Skin epidermis (tissue), 12 donors: ENCODE results near the gene FHOD1.

Source experiments
- H3K27ac ChIP-seq, 21 experiments: fragments of 200-600 bp; sonication (generic) in 11 of 21; one replicate each; pipeline ENCODE4 v1.5.0; 2020; ENCODE audit warnings: mild to moderate bottlenecking in 3 of 21, inconsistent platforms in 2 of 21, moderate library complexity in 2 of 21
- H3K4me3 ChIP-seq, 7 experiments: fragments of 200-600 bp; sonication (generic) in 2 of 7; one replicate each; pipeline ENCODE4 v1.5.0; 2020; ENCODE audit warnings: inconsistent platforms in 2 of 7, mild to moderate bottlenecking in 2 of 7, moderate library complexity in 1 of 7

Gene FHOD1

DNA sequence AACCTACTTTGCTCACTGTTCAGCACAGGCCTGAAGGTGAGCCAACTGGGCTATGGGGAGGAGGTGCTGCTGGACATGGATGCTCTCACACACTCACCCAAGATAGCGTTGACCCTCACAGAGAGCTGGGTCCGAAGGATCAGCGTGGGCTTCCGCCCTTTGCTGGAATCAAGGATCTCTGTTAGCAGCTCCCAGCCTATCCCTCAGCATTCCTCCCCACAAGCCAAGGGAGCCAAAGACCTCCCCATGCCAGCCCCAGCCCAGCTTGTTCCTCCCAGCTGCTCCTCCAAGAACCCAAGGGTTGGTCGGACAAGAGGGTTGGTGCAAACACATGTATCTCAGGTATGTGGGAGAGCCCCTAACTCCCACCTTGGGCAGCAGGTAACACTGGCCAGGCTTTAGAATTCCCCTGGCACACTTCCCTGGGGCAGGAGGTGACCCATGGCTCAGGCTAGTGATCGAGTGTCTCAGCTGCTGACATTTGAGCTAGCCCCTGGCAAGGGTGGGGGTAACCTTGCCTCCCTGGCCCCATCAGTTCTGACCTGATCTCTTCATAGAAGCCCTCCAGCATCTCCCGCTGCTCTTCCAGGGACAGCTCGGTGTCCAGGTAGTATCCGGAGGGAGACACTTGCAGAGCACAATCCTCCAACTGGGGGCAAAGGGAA, 8.3 kb downstream of the FHOD1 start:
- Histone ChIP-seq H3K27ac (no peak overlapping the region), H3K4me3 (no peak overlapping the region)

DNA sequence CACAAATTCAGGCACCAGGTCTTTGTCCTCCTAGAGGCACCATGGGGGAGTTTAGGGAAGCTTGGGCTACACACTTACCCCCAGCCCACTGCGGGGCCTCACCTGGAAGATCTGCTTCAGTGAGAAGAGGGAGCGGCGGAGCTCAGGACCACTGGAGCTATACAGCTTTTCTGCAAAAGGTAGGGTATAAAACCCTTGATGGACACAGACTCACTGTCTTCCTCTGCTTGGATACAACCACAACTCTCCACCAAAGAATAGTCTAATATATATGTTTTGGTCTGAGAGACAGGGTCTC, 9.1 kb downstream of the FHOD1 start:
- Histone ChIP-seq H3K27ac (no peak overlapping the region), H3K4me3 (no peak overlapping the region)

DNA sequence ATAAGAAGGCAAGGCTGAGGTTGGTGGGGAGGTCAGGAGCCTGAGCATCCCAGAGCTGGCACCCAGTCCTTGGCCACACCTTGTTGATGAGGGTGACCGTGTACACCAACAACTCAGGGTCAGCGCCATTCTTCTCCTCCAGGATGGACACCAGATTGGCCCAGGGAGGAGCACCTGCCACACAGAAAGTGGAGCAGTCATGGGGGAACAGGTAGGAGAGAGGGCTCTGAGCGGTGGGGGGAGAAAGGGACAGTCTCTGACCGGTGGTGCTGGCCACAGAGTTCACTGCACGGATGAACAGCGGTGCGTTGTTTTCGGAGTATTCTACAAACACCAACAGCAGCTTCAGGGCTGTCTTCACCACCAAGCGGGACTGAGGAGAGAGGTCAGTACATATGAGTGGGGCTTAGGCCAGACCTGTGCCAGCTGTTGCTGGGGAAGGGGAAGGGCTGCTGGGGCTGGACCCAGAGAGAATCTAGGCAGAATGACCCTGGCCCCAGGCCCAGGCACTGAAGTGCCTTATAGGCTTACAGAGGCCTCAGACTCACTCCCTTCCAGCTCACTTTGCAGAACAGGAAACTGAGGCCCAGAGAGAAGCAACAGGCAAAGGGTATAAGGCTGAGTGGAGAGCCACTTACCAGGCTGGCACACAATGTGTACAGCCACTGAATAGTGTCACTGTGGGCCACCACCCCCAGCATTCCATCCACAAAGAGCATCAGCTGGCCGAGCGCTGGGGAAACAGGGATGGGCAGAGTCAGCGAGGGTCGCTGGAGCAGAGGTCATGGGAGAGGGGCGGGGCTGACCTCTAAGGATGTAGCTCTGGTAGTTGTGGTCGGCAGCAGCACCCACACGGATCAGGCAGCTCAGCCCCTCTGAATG, 9.6 kb downstream of the FHOD1 start:
- Histone ChIP-seq H3K4me3 (peak overlapping the region in 1 of 7 experiments; percentile 1), H3K27ac (peak overlapping the region in 3 of 21 experiments; percentile 17 to 80 (median 17))

DNA sequence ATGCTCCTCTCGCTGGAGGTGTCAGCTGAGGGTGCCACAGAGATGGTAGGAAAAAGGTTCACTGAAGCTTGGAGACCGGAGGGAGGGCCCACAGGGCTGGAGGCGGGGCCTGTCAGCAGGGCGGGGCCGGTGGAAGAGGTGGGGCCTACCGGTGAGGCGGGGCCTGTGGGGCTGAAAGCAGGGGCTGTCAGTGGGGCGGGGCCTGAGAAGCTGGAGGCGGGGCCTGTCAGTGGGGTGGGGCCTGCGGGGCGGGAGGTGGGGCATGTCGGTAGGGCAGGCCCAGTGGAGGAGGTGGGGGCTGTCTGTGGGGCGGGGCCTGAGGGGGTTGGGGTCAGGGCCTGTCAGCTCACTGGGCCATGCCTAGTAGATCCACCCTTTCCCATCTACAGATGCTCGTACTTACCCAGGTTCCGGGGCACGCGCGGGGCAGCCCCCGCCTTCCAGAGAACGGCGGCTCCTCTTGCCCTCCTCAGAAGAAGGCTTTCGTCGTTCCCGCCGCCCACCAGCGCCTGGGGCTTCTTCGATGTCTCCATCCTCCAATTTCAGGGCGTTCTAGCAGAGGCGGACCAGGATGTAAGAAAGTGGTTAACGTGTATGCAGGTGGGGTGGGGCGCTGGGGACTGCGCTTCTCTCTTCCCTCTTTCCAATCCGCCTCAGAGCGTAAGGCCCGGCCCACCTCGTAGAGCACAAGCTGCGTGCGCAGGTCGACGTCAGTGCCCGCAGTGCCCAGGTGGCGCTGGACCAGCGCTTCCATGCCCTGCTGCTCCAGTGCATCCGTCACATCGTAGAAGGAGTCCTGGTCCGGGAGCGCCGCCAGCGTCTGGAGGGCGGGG, 10.5 kb downstream of the FHOD1 start:
- Histone ChIP-seq H3K27ac (peak overlapping the region in 16 of 21 experiments; percentile 5 to 83 (median 72)), H3K4me3 (peak overlapping the region in 2 of 7 experiments; percentile 11 to 13)

DNA sequence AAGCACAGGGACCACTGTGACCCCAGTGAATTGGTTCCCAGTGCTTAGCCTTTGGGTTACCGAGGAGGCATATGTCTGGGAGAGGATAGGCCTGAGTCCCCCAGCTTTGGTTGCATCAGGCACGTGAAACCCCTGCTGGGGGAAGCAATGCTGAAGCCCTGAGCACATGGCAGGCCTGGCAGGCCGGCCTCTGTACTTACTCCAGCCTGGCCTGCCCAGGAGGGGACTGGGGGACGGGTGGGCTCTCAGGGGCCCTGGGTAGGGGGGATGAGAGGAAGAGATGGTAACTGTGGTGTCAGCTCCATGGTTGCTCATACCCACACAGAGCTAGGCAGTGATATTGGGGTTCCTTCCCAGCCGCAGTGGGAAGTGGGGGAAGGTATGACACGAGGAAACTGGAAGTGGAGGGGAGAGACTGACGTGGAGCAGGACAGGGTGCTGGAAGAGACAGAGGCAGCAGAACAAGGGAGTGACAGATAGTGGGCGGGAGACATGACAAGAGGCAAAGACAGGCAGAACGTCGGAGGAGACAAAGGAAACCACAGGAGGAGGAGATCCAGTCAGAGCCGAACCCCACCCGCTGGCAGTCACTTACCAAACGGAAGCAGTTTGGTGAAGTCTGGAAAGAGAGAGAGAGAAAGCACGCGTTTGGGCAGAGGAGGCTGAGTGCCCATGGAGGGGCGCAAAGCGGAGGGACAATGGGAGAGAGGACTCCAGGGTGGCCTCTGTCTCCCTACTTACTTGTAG, 11.3 kb downstream of the FHOD1 start:
- peak overlapping the region in 19 of 21 experiments; percentile 5 to 83 (median 67) for H3K27ac ChIP-seq
- peak overlapping the region in 1 of 7 experiments; percentile 11 for H3K4me3 ChIP-seq

DNA sequence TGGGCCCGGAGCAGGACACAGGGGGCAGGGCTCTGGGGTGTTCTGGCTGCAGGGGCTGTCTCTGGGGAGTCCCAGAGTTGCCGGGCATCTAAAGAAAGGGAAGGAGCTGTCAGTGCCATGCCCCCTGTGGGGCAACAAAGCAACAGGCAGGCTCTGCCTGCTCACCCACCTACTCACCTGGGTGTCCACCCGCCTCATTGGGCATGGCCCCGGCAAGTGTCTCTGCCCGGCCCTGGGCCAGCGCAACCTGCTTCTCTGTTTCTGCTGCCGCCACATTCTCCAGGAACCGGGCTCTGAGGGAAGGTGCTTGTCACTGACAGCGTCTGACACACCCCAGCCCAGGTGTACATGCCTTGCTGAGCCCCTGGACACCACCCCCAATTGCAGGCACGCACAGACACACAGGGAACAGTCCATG, 13.1 kb downstream of the FHOD1 start:
- no peak overlapping the region for H3K27ac ChIP-seq

DNA sequence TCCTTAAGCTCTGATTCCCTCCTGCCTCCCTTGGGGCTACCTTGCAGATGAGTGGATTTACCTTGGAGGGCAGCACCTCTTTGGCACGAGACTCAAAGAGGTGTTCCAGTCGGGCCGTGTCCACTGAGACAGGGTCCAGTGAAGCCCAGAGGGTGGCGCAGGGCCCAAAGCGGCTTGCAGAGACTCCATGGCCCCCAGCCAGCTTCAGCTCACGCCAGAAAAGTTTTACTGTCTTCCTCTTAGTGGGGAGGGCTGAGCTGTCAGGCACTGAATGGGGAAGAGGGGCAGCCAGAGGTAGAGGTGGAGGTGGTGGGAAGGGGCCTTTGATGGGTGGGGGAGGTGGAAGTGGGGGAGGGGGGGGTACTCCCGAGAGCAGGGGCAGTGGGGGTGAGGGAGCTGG, 13.7 kb downstream of the FHOD1 start:
- Histone ChIP-seq H3K4me3 (no peak overlapping the region), H3K27ac (no peak overlapping the region)

More for the DNA sequence above, 13.1 kb downstream of the FHOD1 start:
- H3K4me3 ChIP-seq = no peak overlapping the region

DNA sequence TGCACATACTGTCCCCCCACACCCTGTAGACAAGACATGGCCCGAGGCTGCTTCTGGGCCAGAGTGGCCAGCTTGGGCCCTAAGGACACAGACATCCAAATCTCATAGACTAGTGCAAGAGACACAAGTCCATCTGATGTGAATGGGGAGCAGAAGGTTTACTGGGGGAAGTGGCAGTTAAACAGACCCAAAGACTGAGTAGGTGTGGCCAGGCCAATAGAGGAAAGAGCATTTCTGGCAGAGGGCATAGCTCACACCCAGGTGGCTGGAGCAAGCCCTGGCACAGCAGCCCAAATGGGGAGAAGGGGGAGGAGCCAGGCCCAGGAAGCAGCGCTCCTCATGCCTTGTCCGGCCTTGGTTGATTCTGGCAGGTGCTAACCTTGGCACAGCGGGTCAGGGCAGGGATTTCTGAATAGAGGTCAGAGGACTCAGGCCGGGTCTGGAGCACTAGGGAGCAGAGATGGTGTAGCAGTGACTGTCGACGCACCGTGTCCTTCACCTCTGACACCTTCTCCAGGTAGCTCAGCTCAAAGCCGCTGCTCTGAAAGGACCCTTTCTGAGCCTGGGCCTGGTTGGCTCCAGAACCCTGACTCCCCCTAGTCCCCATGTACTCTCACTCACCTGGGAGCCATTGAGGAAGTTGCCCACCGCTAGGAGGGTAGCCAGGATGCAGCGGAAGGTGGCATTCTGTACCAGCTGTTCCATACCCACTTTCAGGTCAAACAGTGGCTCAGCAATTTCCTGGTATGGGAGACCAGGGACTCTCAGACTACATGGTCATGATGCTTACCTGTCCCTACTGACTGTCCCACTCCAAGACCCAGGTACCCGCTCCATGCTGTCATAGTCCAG, 16.2 kb downstream of the FHOD1 start:
- Histone ChIP-seq H3K4me3 (no peak overlapping the region), H3K27ac (no peak overlapping the region)

DNA sequence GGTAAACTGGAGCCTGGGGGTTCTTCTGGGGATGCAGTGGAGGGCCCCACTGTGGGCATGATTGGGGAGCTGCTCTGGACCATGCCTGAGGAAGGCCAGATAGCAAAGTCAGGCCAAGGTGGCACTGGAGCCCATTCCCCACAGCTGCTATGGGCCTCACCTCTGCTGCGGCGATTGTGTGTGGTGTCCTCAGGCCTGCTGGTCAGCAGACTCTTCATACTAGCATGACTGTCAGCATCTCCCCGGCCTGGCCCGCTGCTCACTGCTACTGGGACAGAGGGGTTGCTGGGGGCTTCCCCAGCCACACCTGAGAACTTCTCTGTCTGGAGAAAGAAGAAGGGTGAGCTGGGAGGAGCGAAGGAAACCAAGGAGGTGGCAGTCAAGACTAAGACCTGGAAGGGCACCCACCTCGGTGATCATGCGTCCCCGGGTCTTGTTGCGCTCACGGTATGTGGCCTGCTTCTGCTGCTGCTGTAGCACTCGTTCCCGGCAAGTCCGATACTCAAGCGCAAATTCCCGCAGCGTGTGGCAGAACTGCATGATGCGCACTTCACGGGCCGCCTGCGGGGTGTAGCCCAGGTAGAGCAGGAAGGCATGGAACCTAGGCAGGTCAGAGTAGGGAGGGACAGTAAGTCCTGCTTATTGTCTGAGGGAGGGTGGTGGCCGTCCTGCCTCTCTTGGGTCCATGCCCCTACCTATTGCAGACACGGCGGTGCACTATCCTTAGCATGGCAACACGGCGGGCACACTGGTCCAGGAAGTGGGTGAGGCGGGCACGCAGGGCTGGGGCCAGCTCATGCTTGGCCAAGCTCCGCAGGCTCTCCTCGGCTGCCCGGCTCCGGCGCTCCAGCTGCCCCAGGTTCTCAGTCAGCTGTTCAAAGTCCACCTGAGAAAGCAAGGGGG, 17.1 kb downstream of the FHOD1 start:
- H3K27ac ChIP-seq = no peak overlapping the region
- H3K4me3 ChIP-seq = no peak overlapping the region

DNA sequence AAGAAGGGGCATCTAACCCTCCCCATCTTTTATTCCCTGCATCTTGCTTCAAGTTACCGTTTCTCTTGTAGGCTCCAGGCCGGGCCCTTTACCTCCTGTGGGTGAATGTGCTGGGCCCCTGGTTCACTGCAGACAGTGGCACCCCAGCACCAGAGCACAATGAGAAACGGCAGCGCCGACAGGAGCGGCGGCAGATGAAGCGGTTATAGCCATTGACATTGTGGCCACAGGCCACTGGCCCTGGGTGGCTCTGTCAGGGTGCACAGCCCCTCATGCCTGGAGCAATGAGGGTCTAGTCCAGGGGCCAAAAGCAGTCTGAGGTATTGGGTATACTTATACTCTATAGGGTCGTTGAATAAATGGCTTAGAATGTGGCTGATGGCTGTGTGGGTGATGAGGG, 18.4 kb downstream of the FHOD1 start:
- Histone ChIP-seq H3K4me3 (no peak overlapping the region), H3K27ac (no peak overlapping the region)

DNA sequence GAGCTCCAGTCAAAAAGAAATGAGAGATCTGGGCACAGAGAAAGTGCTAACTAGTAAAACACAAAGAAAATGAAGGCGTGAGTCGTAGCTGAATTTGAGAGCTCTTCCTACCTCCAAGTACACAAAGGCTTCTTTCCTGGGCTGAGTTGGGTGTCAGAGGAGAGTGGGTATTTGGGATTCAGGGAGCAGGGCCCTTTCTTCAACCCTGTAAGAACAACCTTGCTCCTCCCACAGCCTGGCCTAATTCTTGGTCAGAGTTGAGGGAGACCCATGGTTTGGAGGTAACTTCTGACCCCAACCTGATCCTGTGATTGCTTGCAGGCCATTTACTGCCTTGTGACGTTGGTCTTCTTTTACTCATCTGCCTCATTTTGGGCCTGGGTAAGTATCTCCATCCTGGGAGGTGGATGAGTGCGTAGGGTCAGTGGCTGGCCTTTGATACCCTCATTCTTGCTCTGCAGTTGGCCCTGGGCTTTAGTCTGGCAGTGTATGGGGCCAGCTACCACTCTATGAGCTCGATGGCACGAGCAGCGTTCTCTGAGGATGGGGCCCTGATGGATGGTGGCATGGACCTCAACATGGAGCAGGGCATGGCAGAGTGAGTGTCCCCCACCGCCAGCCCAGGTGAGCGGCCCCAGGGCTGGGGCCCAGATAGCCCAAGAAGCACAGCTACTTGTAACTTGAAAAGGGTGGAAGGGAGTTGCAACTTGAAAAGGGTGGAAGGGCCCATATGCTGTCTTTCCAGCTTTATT, 19.1 kb downstream of the FHOD1 start:
- H3K27ac ChIP-seq = peak overlapping the region in 4 of 21 experiments; percentile 86 to 92 (median 90)

DNA sequence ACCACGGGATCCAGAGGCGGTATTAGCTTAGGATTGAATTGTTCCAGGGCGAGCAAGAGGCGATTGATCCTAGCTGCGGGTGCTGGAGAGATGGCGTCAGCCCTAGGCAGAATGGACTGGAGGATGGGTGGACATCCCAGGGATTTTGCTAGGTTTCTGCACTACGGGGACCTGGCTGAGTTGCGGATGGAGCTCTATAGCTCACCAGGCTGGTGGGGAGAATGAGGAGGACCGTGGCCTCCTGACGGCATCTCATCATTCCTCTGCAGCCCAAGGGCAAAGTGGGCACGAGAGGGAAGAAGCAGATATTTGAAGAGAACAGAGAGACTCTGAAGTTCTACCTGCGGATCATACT, 19.7 kb downstream of the FHOD1 start:
- Histone ChIP-seq H3K27ac (peak overlapping the region in 20 of 21 experiments; percentile 61 to 93 (median 86)), H3K4me3 (peak overlapping the region; percentile 74 to 100 (median 95))

More for the DNA sequence above, 19.1 kb downstream of the FHOD1 start:
- peak overlapping the region in 5 of 7 experiments; percentile 82 to 99 (median 95) for H3K4me3 ChIP-seq

DNA sequence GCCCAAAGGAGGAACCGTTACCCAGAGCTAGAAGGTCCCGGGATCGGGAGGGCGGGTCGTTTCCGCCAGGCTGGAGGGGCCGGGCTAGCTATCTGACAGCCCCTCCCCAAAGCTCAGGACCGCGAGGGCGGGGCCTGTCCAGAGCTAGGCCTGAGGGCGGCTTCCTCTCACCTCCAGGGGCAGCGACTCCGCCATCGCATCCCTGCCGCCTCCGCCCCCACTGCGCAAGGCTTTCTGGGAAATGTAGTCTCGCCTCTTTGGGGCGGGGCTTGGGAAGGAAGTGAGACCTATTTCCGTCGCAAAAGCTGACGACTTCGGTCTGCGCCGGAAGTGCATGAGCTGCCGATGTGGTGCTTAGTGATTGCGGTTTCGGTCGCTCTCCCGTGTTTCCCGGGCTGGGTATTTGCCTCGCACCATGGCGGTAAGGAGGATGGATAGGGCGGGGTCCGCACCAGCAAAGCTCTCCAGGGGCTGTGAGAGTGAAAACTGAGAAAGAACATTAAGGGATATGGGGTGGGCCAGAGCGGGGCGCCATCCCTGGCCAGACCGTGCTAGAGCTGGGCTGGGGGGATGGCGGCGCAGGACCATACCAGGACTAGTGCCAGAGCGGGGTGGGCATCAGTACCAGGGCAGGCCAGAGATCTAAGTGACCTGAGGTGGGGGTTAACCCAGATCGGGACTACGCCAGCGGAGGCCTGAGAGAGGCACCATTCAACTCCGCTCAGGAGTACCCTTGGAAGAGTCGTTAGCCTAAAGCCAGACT, 20.3 kb downstream of the FHOD1 start, which contains the start of gene TMEM208:
TSS of gene TMEM208 (plus strand) at position 327 of the 763 bp plus-strand sequence. CDS start at position 416, 89 bp downstream.
- H3K27ac ChIP-seq = peak within 1 kb of the TSS; percentile 58 to 93 (median 85)
- H3K4me3 ChIP-seq = peak within 1 kb of the TSS; percentile 74 to 100 (median 95)

DNA sequence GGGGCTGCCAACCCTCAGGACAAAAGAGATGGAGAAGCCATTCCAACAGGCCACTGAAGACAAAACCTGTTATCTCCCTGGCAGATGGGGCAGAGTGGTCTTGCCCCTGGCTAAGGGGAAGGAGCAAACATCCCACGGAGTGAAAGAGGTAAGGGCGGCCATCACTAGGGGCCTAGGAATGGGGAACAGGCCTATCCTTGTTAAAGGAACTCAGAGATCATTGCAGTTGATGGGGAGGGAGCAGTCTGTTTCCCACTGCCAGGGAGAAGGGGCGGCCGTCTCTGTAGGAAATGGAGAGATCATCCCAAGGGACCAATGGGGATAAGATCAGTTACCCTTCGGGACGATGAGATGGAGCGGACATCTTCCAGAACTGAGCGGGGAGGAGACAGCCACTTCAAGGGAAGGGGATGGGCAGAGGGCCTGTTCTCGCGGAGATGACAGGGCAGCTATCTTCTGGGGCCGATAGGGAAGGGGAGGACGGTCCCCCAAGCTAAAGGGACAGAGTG, 20.9 kb downstream of the FHOD1 start:
- peak overlapping the region in 20 of 21 experiments; percentile 56 to 93 (median 86) for H3K27ac ChIP-seq

DNA sequence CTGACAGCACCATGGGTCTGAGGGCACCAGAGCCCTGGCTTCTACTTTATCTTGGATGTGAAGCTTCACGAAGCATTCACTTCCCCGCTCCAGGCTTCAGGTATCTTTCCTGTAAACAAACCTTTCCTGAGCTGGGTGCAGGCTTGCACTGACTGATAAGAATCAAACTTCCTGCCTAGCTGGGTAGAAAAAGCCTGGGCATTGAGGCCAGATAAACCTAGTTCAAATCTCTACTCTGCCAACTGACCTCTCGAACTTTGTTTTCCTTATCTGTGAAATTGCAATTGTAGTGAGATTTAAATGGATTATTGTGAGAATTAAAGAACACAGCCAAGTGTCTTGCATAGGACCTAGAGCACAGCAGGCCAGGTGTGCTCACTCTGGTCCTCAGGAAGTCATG, 23.3 kb downstream of the FHOD1 start:
- Histone ChIP-seq H3K27ac (peak overlapping the region in 2 of 21 experiments; percentile 6 to 26), H3K4me3 (no peak overlapping the region)

More for the DNA sequence above, 20.9 kb downstream of the FHOD1 start:
- peak overlapping the region; percentile 74 to 100 (median 95) for H3K4me3 ChIP-seq
